ENCODE measurements around the gene ARHGAP44. TPM values are rescaled to one million over a fixed set of nuclear protein-coding genes. Genes with fewer than 3 reads are reported as not detected.

Gene ARHGAP44
- total RNA-seq, 1 experiment from 2014 or later: 9.9 TPM

DNA sequence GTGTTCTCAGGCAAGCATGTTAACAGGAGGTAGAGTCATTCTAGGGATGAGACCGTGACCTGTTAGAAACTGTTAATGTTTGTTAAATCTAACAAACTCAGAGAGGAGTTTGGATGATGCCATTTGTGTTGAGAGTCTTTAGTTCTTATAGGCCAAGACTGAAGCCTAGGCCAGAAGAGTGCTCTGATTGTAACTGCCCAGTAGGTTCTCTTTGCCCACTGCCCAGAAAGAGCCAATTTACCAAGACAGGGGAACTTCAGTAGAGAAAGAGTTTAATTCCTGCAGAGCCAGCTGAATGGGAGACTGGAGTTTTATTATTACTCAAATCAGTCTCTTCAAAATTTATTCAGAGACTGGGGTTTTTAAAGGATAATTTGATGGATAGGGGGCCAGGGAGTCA lies 42.5 kb downstream of the ARHGAP44 start:
- Histone ChIP-seq H3K56ac (ENCODE audit: insufficient read length, low read depth, low read length) (no peak overlapping the region), H4K91ac (ENCODE audit: insufficient read length, low read depth, low read length) (no peak overlapping the region), H3T11ph (ENCODE audit: low read length) (no peak overlapping the region), H3K4me1 (ENCODE audit: insufficient read depth, low read length) (no peaks in the 10 kb centered on the region), H3K27me3 (ENCODE audit: insufficient read depth, low read length) (no peaks in the 10 kb centered on the region), H3K4ac (ENCODE audit: low read depth, low read length) (no peak overlapping the region), H3K4me2 (ENCODE audit: insufficient read depth, insufficient read length, low read length) (no peak overlapping the region), H4K20me1 (ENCODE audit: control insufficient read depth, insufficient read depth, insufficient read length) (no peaks in the 10 kb centered on the region), H4K5ac (ENCODE audit: insufficient read length, low read depth, low read length) (no peak overlapping the region), H2AFZ (ENCODE audit: low read length) (no peak overlapping the region), H2BK15ac (ENCODE audit: low read depth, low read length) (no peak overlapping the region), H3K14ac (ENCODE audit: insufficient read depth, low read length) (no peak overlapping the region), H3K27ac (ENCODE audit: insufficient read length, low read depth, low read length) (no peak overlapping the region), H2BK5ac (ENCODE audit: insufficient read length, low read length) (no peak overlapping the region), H2BK20ac (ENCODE audit: low read depth, low read length, poor library complexity, severe bottlenecking) (no peak overlapping the region), H3K23me2 (ENCODE audit: insufficient read length, low read depth, low read length, poor library complexity, severe bottlenecking) (no peaks in the 10 kb centered on the region), H2BK120ac (ENCODE audit: low read depth, low read length, poor library complexity, severe bottlenecking) (no peak overlapping the region), H3K9me3 (ENCODE audit: control insufficient read depth, low read depth, low read length) (no peaks in the 10 kb centered on the region), H2BK12ac (ENCODE audit: insufficient read length, low read depth, low read length) (no peak overlapping the region), H3K79me2 (ENCODE audit: insufficient read depth, low read length) (peaks cover 2% of the 10 kb centered on the region; the same call in 1 of the 2 replicates), H4K8ac (replicated peaks; ENCODE audit: insufficient read length, low read depth, low read length) (no peak overlapping the region), H3K79me1 (ENCODE audit: insufficient read depth, low read depth, low read length, poor library complexity, severe bottlenecking) (peaks cover under 1% of the 10 kb centered on the region), H3K18ac (ENCODE audit: insufficient read length, low read depth, low read length) (no peak overlapping the region), H2AK5ac (ENCODE audit: insufficient read length, low read length) (no peak overlapping the region), H3K23ac (ENCODE audit: insufficient read length, low read depth, low read length) (no peak overlapping the region), H3K9ac (ENCODE audit: extremely low read depth, insufficient read length, low read length) (no peak overlapping the region)
- H3K27ac Mint-ChIP-seq: no peak overlapping the region
- TF ChIP-seq, protein P1, sequence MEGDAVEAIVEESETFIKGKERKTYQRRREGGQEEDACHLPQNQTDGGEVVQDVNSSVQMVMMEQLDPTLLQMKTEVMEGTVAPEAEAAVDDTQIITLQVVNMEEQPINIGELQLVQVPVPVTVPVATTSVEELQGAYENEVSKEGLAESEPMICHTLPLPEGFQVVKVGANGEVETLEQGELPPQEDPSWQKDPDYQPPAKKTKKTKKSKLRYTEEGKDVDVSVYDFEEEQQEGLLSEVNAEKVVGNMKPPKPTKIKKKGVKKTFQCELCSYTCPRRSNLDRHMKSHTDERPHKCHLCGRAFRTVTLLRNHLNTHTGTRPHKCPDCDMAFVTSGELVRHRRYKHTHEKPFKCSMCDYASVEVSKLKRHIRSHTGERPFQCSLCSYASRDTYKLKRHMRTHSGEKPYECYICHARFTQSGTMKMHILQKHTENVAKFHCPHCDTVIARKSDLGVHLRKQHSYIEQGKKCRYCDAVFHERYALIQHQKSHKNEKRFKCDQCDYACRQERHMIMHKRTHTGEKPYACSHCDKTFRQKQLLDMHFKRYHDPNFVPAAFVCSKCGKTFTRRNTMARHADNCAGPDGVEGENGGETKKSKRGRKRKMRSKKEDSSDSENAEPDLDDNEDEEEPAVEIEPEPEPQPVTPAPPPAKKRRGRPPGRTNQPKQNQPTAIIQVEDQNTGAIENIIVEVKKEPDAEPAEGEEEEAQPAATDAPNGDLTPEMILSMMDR (conservative IDR thresholded peaks at IDR 0.05): no peak
- DNase-seq: no peak
- peaks cover 17 to 21% (median 18%) of the 10 kb centered on the region in 3 experiments for H3K36me3 Mint-ChIP-seq (ENCODE audit: insufficient read depth in 1 of 3, low read depth in 3 of 3)
- no peaks in the 10 kb centered on the region for H3K27me3 Mint-ChIP-seq (ENCODE audit: low read depth)
- H3K4me1 Mint-ChIP-seq: no peaks in the 10 kb centered on the region
- no peak overlapping the region for H3K4me3 Mint-ChIP-seq
- WGBS (ENCODE audit: extremely low coverage, insufficient read length, low lambda C conversion rate): no CpG with 5 or more reads among the region's 1 CpG
- peaks cover 15 to 30% of the 10 kb centered on the region in 2 experiments for H3K9me3 Mint-ChIP-seq
